ENCODE results near the gene OTUB1.

Gene OTUB1

GRCh38 chr11:64025205-64025604, 39.0 kb downstream of the OTUB1 start:
- Histone ChIP-seq H3K9ac (ENCODE audit: low read depth, low read length, poor library complexity, severe bottlenecking) (no peak overlapping the region), H3K4me2 (ENCODE audit: low read depth, low read length, poor library complexity, severe bottlenecking) (no peak overlapping the region), H3K4me3 (ENCODE audit: low read length, poor library complexity, severe bottlenecking) (no peak overlapping the region), H3K27me3 (ENCODE audit: insufficient read depth, low read length, poor library complexity, severe bottlenecking) (no peaks in the 10 kb centered on the region), H3F3A (ENCODE audit: low read depth) (no peaks in the 10 kb centered on the region), H3K36me3 (ENCODE audit: insufficient read depth, low read length) (no peaks in the 10 kb centered on the region), H3K4me1 (ENCODE audit: insufficient read depth, low read length, poor library complexity, severe bottlenecking) (peaks cover 6% of the 10 kb centered on the region), H3K9me3 (ENCODE audit: insufficient read depth, low read depth, low read length) (no peaks in the 10 kb centered on the region), H4K20me1 (ENCODE audit: insufficient read depth, low read length, poor library complexity, severe bottlenecking) (no peaks in the 10 kb centered on the region), H3K9me2 (replicated peaks; ENCODE audit: low read depth, low read length) (no peaks in the 10 kb centered on the region), H2AFZ (ENCODE audit: low read length) (no peak overlapping the region), H3K79me2 (ENCODE audit: insufficient read depth, low read length) (no peaks in the 10 kb centered on the region)
- TF ChIP-seq EZH2phosphoT487 (IDR thresholded peaks at IDR 0.05; ENCODE audit: borderline replicate concordance), result no peak
- TF ChIP-seq, protein P1, sequence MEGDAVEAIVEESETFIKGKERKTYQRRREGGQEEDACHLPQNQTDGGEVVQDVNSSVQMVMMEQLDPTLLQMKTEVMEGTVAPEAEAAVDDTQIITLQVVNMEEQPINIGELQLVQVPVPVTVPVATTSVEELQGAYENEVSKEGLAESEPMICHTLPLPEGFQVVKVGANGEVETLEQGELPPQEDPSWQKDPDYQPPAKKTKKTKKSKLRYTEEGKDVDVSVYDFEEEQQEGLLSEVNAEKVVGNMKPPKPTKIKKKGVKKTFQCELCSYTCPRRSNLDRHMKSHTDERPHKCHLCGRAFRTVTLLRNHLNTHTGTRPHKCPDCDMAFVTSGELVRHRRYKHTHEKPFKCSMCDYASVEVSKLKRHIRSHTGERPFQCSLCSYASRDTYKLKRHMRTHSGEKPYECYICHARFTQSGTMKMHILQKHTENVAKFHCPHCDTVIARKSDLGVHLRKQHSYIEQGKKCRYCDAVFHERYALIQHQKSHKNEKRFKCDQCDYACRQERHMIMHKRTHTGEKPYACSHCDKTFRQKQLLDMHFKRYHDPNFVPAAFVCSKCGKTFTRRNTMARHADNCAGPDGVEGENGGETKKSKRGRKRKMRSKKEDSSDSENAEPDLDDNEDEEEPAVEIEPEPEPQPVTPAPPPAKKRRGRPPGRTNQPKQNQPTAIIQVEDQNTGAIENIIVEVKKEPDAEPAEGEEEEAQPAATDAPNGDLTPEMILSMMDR (conservative IDR thresholded peaks at IDR 0.05; ENCODE audit: low read length), result no peak

- Histone ChIP-seq H4K20me1 (ENCODE audit: insufficient read depth, low read length, poor library complexity, severe bottlenecking) (no peaks in the 10 kb centered on the region), H3K4me3 (ENCODE audit: low read length, poor library complexity, severe bottlenecking) (no peak overlapping the region), H3K4me2 (ENCODE audit: low read depth, low read length, poor library complexity, severe bottlenecking) (no peak overlapping the region), H3F3A (ENCODE audit: low read depth) (no peaks in the 10 kb centered on the region), H3K4me1 (ENCODE audit: insufficient read depth, low read length, poor library complexity, severe bottlenecking) (peaks cover 6% of the 10 kb centered on the region), H2AFZ (ENCODE audit: low read length) (no peak overlapping the region), H3K9me3 (ENCODE audit: insufficient read depth, low read depth, low read length) (no peaks in the 10 kb centered on the region), H3K9me2 (replicated peaks; ENCODE audit: low read depth, low read length) (no peaks in the 10 kb centered on the region), H3K9ac (ENCODE audit: low read depth, low read length, poor library complexity, severe bottlenecking) (no peak overlapping the region), H3K36me3 (ENCODE audit: insufficient read depth, low read length) (no peaks in the 10 kb centered on the region), H3K27me3 (ENCODE audit: insufficient read depth, low read length, poor library complexity, severe bottlenecking) (no peaks in the 10 kb centered on the region), H3K79me2 (ENCODE audit: insufficient read depth, low read length) (no peaks in the 10 kb centered on the region)
- TF ChIP-seq, protein P1 (conservative IDR thresholded peaks at IDR 0.05; ENCODE audit: low read length), result no peak
- TF ChIP-seq EZH2phosphoT487 (IDR thresholded peaks at IDR 0.05; ENCODE audit: borderline replicate concordance), result no peak
These were observed 40.5 kb downstream of the OTUB1 start for GRCh38 chr11:64026575-64027205.

DNA sequence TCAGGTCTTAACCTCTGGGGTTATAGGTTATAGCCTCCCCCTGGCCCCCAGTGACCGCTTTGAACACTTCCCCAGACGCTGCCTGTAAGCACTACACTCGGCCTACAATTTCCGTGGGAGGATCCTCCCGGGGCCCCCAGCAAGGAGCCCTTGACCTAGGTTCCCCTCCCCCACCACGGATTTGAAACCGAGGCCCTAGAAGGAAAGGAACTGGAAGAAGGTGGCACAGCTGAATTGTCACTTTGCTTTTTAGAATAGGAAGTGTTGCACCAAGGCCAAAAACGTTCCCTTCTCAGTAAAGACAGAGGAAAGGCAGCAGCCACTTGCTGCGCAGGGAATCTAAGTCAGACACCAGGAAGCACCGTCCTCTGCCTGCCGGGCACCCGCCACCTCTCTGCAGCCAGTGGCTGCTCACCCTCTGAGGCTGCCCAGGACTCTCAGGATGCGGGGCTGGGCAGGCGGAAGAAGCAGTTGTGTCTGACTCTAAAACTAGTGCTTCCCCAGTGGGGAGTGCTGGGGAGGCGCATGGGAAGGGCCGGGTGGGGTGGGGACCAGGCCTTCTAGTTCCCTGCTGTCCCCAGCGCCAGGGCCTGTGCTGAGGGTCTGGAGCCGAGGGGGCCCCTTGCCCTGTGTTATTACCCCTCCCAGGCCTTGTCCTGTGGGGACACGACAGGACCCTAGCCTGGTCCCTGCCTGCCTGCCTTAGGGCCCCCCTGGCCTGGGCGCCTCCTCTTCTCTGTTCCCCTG, 41.6 kb downstream of the OTUB1 start:
- TF ChIP-seq, protein P1 (conservative IDR thresholded peaks at IDR 0.05; ENCODE audit: low read length), result no peak
- TF ChIP-seq EZH2phosphoT487 (IDR thresholded peaks at IDR 0.05; ENCODE audit: borderline replicate concordance), result no peak
- Histone ChIP-seq H3K9ac (ENCODE audit: low read depth, low read length, poor library complexity, severe bottlenecking) (no peak overlapping the region), H3K36me3 (ENCODE audit: insufficient read depth, low read length) (no peaks in the 10 kb centered on the region), H3K79me2 (ENCODE audit: insufficient read depth, low read length) (no peaks in the 10 kb centered on the region), H2AFZ (ENCODE audit: low read length) (no peak overlapping the region), H3K4me3 (ENCODE audit: low read length, poor library complexity, severe bottlenecking) (no peak overlapping the region), H3K4me1 (ENCODE audit: insufficient read depth, low read length, poor library complexity, severe bottlenecking) (peaks cover 6% of the 10 kb centered on the region), H3K9me3 (ENCODE audit: insufficient read depth, low read depth, low read length) (no peaks in the 10 kb centered on the region), H3K9me2 (replicated peaks; ENCODE audit: low read depth, low read length) (no peaks in the 10 kb centered on the region), H3F3A (ENCODE audit: low read depth) (no peaks in the 10 kb centered on the region), H3K4me2 (ENCODE audit: low read depth, low read length, poor library complexity, severe bottlenecking) (no peak overlapping the region), H3K27me3 (ENCODE audit: insufficient read depth, low read length, poor library complexity, severe bottlenecking) (no peaks in the 10 kb centered on the region), H4K20me1 (ENCODE audit: insufficient read depth, low read length, poor library complexity, severe bottlenecking) (no peaks in the 10 kb centered on the region)
